K562 (cell line): ENCODE results near the gene PNPO. TPM values are rescaled to one million over a fixed set of nuclear protein-coding genes. Genes with fewer than 3 reads are reported as not detected.

Experiments used
- C11orf30 ChIP-seq: fragments of 450-650 bp; IDR thresholded peaks from 2 replicates; pipeline ENCODE4 v1.6.1; 2016; ENCODE audit warnings: low read depth, mild to moderate bottlenecking
- FUS ChIP-seq: fragments of 200-400 bp; formaldehyde crosslinking; optimal IDR thresholded peaks from 2 replicates; pipeline ENCODE3; 2017; ENCODE audit warnings: low read depth, low read length
- HDGF ChIP-seq: fragments of 450-650 bp; IDR thresholded peaks from 2 replicates; pipeline ENCODE4 v1.6.1; 2016
- HEY1 ChIP-seq: fragments of 250-450 bp; sonication (Bioruptor Pico); IDR thresholded peaks from 2 replicates; pipeline ENCODE4 v1.5.0; 2020; ENCODE audit warnings: mild to moderate bottlenecking, moderate library complexity, borderline replicate concordance
- ILF3 ChIP-seq: fragments of 450-650 bp; IDR thresholded peaks from 2 replicates; pipeline ENCODE4 v1.6.1; 2018; ENCODE audit warnings: antibody characterized with exemption, mild to moderate bottlenecking, moderate library complexity, borderline replicate concordance
- JUND ChIP-seq, 2 experiments: IDR thresholded peaks; 2 replicates in 1 of 2; 3 replicates in 1 of 2; pipeline ENCODE4 v1.6.1; 2011; ENCODE audit warnings: borderline replicate concordance in 2 of 2, low read depth in 2 of 2, low read length in 2 of 2, improper control_type of control experiment in 1 of 2, missing biosample characterization in 1 of 2, missing genetic modification characterization in 1 of 2, missing genetic modification reagents in 1 of 2
- KAT7 ChIP-seq: sonication (generic); formaldehyde crosslinking; IDR thresholded peaks from 2 replicates; pipeline ENCODE4 v1.8.0; 2022; ENCODE audit warnings: missing genetic modification reagents, mild to moderate bottlenecking, borderline replicate concordance
- NFYB ChIP-seq: IDR thresholded peaks from 2 replicates; pipeline ENCODE4 v1.6.1; 2011; ENCODE audit warnings: mild to moderate bottlenecking, moderate library complexity; ENCODE audit not compliant: insufficient read length; ENCODE audit errors: extremely low read depth
- RBM17 ChIP-seq: fragments of 200-400 bp; formaldehyde crosslinking; IDR thresholded peaks from 2 replicates; pipeline ENCODE4 v1.6.1; 2017; ENCODE audit warnings: low read depth, mild to moderate bottlenecking, low read length, borderline replicate concordance
- RNF2 ChIP-seq: sonication (generic); IDR thresholded peaks from 2 replicates; pipeline ENCODE4 v1.6.1; 2016
- SMAD2 ChIP-seq: fragments of 150-350 bp; IDR thresholded peaks from 2 replicates; pipeline ENCODE4 v1.6.1; 2014; ENCODE audit warnings: low read depth, mild to moderate bottlenecking, low read length
- TCF3 ChIP-seq: sonication (generic); formaldehyde crosslinking; IDR thresholded peaks from 2 replicates; pipeline ENCODE4 v1.4.0; 2020; ENCODE audit warnings: mild to moderate bottlenecking, missing genetic modification reagents
- TEAD1 ChIP-seq, 2 experiments: fragments of 450-650 bp in 1 of 2; sonication (generic) in 1 of 2; formaldehyde crosslinking; IDR thresholded peaks; 2 replicates each; pipeline versions ENCODE4 v1.4.0 to v1.8.0; 2020 to 2022; ENCODE audit warnings: mild to moderate bottlenecking in 2 of 2, missing genetic modification reagents in 1 of 2
- ZC3H8 ChIP-seq: fragments of 450-650 bp; IDR thresholded peaks from 2 replicates; pipeline ENCODE4 v1.6.1; 2017
- ZNF311 ChIP-seq: fragments of 250-450 bp; sonication (Bioruptor Pico); IDR thresholded peaks from 2 replicates; pipeline ENCODE4 v1.4.0; 2020; ENCODE audit warnings: mild to moderate bottlenecking, moderate library complexity
- ZNF408 ChIP-seq: fragments of 250-450 bp; sonication (Bioruptor Pico); IDR thresholded peaks from 2 replicates; pipeline ENCODE4 v1.4.0; 2020; ENCODE audit warnings: low read depth, mild to moderate bottlenecking, moderate library complexity
- ZNF507 ChIP-seq: conservative IDR thresholded peaks from 2 replicates; pipeline ENCODE4 v1.6.1; 2017; ENCODE audit warnings: missing genetic modification characterization, missing compliant biosample characterization
- polyA plus RNA-seq, 8 experiments: library from polyadenylated mRNA; depleted of rRNA in 4 of 8; stranded (reverse) in 5 of 8; unstranded in 3 of 8; fragments of >200 nt; fragmentation: Nextera tagmentation in 2 of 8; fragmentation: Illumina TruSeq in 1 of 8; extraction: Ambion mirVana in 2 of 8; extraction: Trizol in 1 of 8; gene quantifications; 2 replicates each; pipeline versions ENCODE4 v1.2.1 to v1.2.3, GENCODE V29; 2011 to 2014; ENCODE audit warnings: inconsistent platforms in 1 of 8, missing spikeins in 1 of 8
- total RNA-seq, 7 experiments: library from RNA; depleted of rRNA in 6 of 7; stranded (reverse); fragments of >200 nt in 6 of 7; fragmentation: Illumina TruSeq in 2 of 7; extraction: Trizol in 2 of 7; gene quantifications; 2 replicates each; pipeline versions ENCODE4 v1.2.1 to v1.2.3, GENCODE V29; 2011 to 2021; ENCODE audit warnings: low replicate concordance in 1 of 7
- TF ChIP-seq, protein P1 (sequence below), 2 experiments: fragments of 450-650 bp in 1 of 2; sonication (generic) in 1 of 2; formaldehyde crosslinking in 1 of 2; IDR thresholded peaks in 1 of 2; conservative IDR thresholded peaks in 1 of 2; 2 replicates each; pipeline versions ENCODE4 v1.6.1 to v1.8.1; 2016 to 2023; ENCODE audit warnings: mild to moderate bottlenecking in 2 of 2, moderate library complexity in 2 of 2, inconsistent platforms in 1 of 2, missing genetic modification reagents in 1 of 2
- TF ChIP-seq, protein P2 (sequence below): fragments of 250-450 bp; sonication (Bioruptor Pico); IDR thresholded peaks from 2 replicates; pipeline ENCODE4 v1.8.0; 2021; ENCODE audit warnings: mild to moderate bottlenecking, moderate library complexity
- TF ChIP-seq, protein P3 (sequence below): IDR thresholded peaks from 3 replicates; pipeline ENCODE4 v1.6.1; 2011; ENCODE audit warnings: borderline replicate concordance, mild to moderate bottlenecking; ENCODE audit not compliant: insufficient read length, insufficient read depth
- TF ChIP-seq, protein P4 (sequence below): fragments of 450-650 bp; formaldehyde crosslinking; IDR thresholded peaks from 2 replicates; pipeline ENCODE4 v1.4.0; 2022; ENCODE audit warnings: missing genetic modification characterization
- TF ChIP-seq, protein P5 (sequence below): fragments of 250-450 bp; sonication (Bioruptor Pico); IDR thresholded peaks from 2 replicates; pipeline ENCODE4 v1.8.0; 2021; ENCODE audit warnings: borderline replicate concordance, mild to moderate bottlenecking, moderate library complexity; ENCODE audit not compliant: poor library complexity, severe bottlenecking

Gene PNPO
- total and polyA plus RNA-seq, 9 of the 15 experiments (the other 6 are each of a cell fraction or from before 2014, with no cell fraction given) = 16.6 to 39.0 (median 27.4) TPM

DNA sequence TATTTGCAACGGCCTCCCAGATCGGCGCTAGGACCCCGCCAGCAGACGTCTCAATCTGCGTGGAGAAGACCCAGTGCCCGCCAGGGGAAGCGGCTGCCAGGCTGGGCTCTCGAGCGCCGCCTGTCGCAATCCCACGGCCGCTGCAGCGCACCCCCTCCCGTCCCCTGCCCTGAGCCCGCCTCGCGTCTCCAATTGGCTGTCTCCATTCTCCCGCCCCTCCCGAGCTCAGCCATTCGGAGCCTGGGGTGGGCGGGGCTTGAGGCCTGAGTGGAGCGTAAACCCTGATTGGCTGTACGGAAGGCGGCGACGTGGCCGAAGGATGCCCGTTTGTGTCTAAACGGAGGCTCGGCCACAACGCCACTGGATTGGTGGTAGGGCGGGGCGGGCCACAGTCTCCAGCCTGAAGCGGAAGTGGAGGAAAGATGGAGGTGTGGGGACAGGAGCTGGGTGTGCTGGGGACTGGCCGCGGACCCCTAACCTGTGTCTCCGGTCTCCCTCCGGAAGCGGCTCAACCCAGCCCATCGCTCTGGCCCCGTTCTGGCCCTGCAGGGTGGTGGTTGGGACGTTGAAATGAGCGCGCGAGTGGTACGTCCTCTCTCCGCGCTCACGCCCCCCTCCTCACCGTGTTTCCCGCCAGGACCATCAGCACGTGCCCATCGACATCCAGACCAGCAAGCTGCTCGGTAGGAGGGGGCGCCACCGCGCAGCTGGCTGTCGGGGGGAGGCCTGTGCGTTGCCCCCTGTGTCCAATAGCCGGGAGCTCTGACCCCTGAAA lies 29.5 kb downstream of the PNPO start, which contains the start of gene CDK5RAP3 (continued):
- TF ChIP-seq JUND (IDR thresholded peaks at IDR 0.05; ENCODE audit: borderline replicate concordance, low read depth, low read length) = peak; percentile 45
- TF ChIP-seq JUND (tag; IDR thresholded peaks at IDR 0.05; ENCODE audit: borderline replicate concordance, low read depth, low read length) = no peak; the same call in 2 of the 3 replicates
- peak; percentile 67 for TF ChIP-seq HDGF
- peak; percentile 96; the same call in 1 of the 2 replicates for TF ChIP-seq KAT7 (CRISPR knock-in tag)
- peak; percentile 85 for TF ChIP-seq NFYB
- no peak for TF ChIP-seq ZNF507 (tag)
- TF ChIP-seq TCF3 (CRISPR knock-in tag) = peak; percentile 38; the same call in 1 of the 2 replicates
- TF ChIP-seq ZNF311 = 0 out of 2 replicates have a peak, but pooled peaks have one; percentile 46
- TF ChIP-seq RBM17 = no peak
- TF ChIP-seq, protein P1, sequence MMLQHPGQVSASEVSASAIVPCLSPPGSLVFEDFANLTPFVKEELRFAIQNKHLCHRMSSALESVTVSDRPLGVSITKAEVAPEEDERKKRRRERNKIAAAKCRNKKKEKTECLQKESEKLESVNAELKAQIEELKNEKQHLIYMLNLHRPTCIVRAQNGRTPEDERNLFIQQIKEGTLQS (IDR thresholded peaks at IDR 0.05) = no peak
- TF ChIP-seq, protein P1 (CRISPR knock-in tag; conservative IDR thresholded peaks at IDR 0.05) = peak; percentile 68; the same call in 1 of the 2 replicates
- TF ChIP-seq, protein P2, sequence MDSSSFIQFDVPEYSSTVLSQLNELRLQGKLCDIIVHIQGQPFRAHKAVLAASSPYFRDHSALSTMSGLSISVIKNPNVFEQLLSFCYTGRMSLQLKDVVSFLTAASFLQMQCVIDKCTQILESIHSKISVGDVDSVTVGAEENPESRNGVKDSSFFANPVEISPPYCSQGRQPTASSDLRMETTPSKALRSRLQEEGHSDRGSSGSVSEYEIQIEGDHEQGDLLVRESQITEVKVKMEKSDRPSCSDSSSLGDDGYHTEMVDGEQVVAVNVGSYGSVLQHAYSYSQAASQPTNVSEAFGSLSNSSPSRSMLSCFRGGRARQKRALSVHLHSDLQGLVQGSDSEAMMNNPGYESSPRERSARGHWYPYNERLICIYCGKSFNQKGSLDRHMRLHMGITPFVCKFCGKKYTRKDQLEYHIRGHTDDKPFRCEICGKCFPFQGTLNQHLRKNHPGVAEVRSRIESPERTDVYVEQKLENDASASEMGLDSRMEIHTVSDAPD = 0 out of 2 replicates have a peak, but pooled peaks have one; percentile 35
- peak in 1 of 2 experiments; percentile 85; a peak in 2 of 4 replicates for TF ChIP-seq TEAD1 (CRISPR knock-in tag; IDR thresholded peaks at IDR 0.05)
- no peak for TF ChIP-seq SMAD2
- no peak for TF ChIP-seq ZNF408 (CRISPR knock-in tag)
- no peak for TF ChIP-seq HEY1
- TF ChIP-seq C11orf30 = peak; percentile 57
- TF ChIP-seq, protein P3, sequence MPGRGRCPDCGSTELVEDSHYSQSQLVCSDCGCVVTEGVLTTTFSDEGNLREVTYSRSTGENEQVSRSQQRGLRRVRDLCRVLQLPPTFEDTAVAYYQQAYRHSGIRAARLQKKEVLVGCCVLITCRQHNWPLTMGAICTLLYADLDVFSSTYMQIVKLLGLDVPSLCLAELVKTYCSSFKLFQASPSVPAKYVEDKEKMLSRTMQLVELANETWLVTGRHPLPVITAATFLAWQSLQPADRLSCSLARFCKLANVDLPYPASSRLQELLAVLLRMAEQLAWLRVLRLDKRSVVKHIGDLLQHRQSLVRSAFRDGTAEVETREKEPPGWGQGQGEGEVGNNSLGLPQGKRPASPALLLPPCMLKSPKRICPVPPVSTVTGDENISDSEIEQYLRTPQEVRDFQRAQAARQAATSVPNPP = no peak
- no peak for TF ChIP-seq ZC3H8
- TF ChIP-seq, protein P4, sequence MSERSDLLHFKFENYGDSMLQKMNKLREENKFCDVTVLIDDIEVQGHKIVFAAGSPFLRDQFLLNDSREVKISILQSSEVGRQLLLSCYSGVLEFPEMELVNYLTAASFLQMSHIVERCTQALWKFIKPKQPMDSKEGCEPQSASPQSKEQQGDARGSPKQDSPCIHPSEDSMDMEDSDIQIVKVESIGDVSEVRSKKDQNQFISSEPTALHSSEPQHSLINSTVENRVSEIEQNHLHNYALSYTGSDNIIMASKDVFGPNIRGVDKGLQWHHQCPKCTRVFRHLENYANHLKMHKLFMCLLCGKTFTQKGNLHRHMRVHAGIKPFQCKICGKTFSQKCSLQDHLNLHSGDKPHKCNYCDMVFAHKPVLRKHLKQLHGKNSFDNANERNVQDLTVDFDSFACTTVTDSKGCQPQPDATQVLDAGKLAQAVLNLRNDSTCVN (CRISPR knock-in tag) = no peak
- TF ChIP-seq FUS = no peak
- TF ChIP-seq RNF2 = peak; percentile 92
- TF ChIP-seq ILF3 = no peak
- TF ChIP-seq, protein P5, sequence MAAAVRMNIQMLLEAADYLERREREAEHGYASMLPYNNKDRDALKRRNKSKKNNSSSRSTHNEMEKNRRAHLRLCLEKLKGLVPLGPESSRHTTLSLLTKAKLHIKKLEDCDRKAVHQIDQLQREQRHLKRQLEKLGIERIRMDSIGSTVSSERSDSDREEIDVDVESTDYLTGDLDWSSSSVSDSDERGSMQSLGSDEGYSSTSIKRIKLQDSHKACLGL = no peak
